Nephron progenitor cell (in vitro differentiated cells): ENCODE data around the gene PLA2G6.

ENCODE experiments used
- DNase-seq: peaks from one replicate; pipeline ENCODE4 v3.0.0; 2021
- H3K27ac Mint-ChIP-seq: 2 replicates; pipeline ENCODE4 v1.8.0; 2021; ENCODE audit warnings: mild to moderate bottlenecking, moderate library complexity, mixed read lengths
- H3K27me3 Mint-ChIP-seq: 2 replicates; pipeline ENCODE4 v1.8.0; 2021; ENCODE audit warnings: mild to moderate bottlenecking, low read depth, mixed read lengths; ENCODE audit not compliant: poor library complexity
- H3K36me3 Mint-ChIP-seq: 2 replicates; pipeline ENCODE4 v1.8.0; 2021; ENCODE audit warnings: low read depth, mixed read lengths
- H3K4me1 Mint-ChIP-seq: 2 replicates; pipeline ENCODE4 v1.8.0; 2021; ENCODE audit warnings: mixed read lengths
- H3K4me3 Mint-ChIP-seq: 2 replicates; pipeline ENCODE4 v1.8.0; 2021; ENCODE audit warnings: mild to moderate bottlenecking, moderate library complexity, mixed read lengths
- H3K9me3 Mint-ChIP-seq: 2 replicates; pipeline ENCODE4 v1.8.0; 2021; ENCODE audit warnings: mild to moderate bottlenecking, moderate library complexity, mixed read lengths
- CTCF ChIP-seq: fragments of 200-600 bp; sonication (generic); IDR thresholded peaks from 2 replicates; pipeline ENCODE4 v1.5.0; 2021; ENCODE audit warnings: antibody characterized with exemption

Gene PLA2G6

GRCh38 chr22:38191055-38191454 lies 9.4 kb upstream of the PLA2G6 start:
- Mint-ChIP-seq H3K4me3 (no peak overlapping the region), H3K36me3 (no peaks in the 10 kb centered on the region), H3K9me3 (no peaks in the 10 kb centered on the region), H3K27ac (no peak overlapping the region), H3K27me3 (peaks cover 15% of the 10 kb centered on the region), H3K4me1 (peaks cover 42% of the 10 kb centered on the region)
- no peak for DNase-seq
- TF ChIP-seq CTCF: no peak

GRCh38 chr22:38190581-38190980 lies 9.0 kb upstream of the PLA2G6 start:
- no peaks in the 10 kb centered on the region for H3K9me3 Mint-ChIP-seq

GRCh38 chr22:38189104-38189503 lies 7.5 kb upstream of the PLA2G6 start:
- Mint-ChIP-seq H3K4me1 (peaks cover 50% of the 10 kb centered on the region), H3K27me3 (peaks cover 13% of the 10 kb centered on the region), H3K36me3 (no peaks in the 10 kb centered on the region), H3K4me3 (no peak overlapping the region), H3K27ac (no peak overlapping the region), H3K9me3 (no peaks in the 10 kb centered on the region)
- TF ChIP-seq CTCF: no peak
- DNase-seq: no peak

More at GRCh38 chr22:38190581-38190980, 9.0 kb upstream of the PLA2G6 start:
- no peak for DNase-seq
- no peak overlapping the region for H3K4me3 Mint-ChIP-seq
- H3K27ac Mint-ChIP-seq: no peak overlapping the region
- no peaks in the 10 kb centered on the region for H3K36me3 Mint-ChIP-seq
- no peak for TF ChIP-seq CTCF
- peaks cover 15% of the 10 kb centered on the region for H3K27me3 Mint-ChIP-seq
- H3K4me1 Mint-ChIP-seq: peaks cover 42% of the 10 kb centered on the region

- no peaks in the 10 kb centered on the region for H3K36me3 Mint-ChIP-seq
- no peaks in the 10 kb centered on the region for H3K9me3 Mint-ChIP-seq
- no peak overlapping the region for H3K4me3 Mint-ChIP-seq
- peaks cover 51% of the 10 kb centered on the region for H3K4me1 Mint-ChIP-seq
- H3K27ac Mint-ChIP-seq: no peak overlapping the region
- TF ChIP-seq CTCF: no peak
- H3K27me3 Mint-ChIP-seq: peaks cover 7% of the 10 kb centered on the region
- DNase-seq: no peak
Observed at GRCh38 chr22:38187413-38188212, 6.0 kb upstream of the PLA2G6 start.

GRCh38 chr22:38186429-38186828 lies 4.8 kb upstream of the PLA2G6 start:
- Mint-ChIP-seq H3K27ac (no peak overlapping the region), H3K9me3 (no peaks in the 10 kb centered on the region), H3K27me3 (peaks cover 4% of the 10 kb centered on the region), H3K36me3 (no peaks in the 10 kb centered on the region), H3K4me1 (peaks cover 47% of the 10 kb centered on the region), H3K4me3 (no peak overlapping the region)
- TF ChIP-seq CTCF: no peak
- DNase-seq: no peak

- Mint-ChIP-seq H3K4me1 (peaks cover 59% of the 10 kb centered on the region), H3K27me3 (peaks cover 4% of the 10 kb centered on the region), H3K4me3 (no peak overlapping the region), H3K27ac (peak overlapping the region; percentile 10), H3K9me3 (no peaks in the 10 kb centered on the region), H3K36me3 (no peaks in the 10 kb centered on the region)
- DNase-seq: no peak
- TF ChIP-seq CTCF: no peak
Observed at GRCh38 chr22:38184788-38185187, 3.2 kb upstream of the PLA2G6 start.
